GM19025 (cell line): ENCODE measurements around the gene PEX5.
A peak's percentile ranks its signal among the peaks of the same experiment; 100 is the strongest.
"Not testable (repeated sequence)": the region's sequence is repeated elsewhere in the genome, so short reads cannot be mapped to it uniquely, and the experiment has no call there.

Source experiments
- ATAC-seq: cut with Tn5 transposase; IDR thresholded peaks from one replicate; pipeline ENCODE4 v1.9.1; 2021; ENCODE audit warnings: mild to moderate bottlenecking, low read depth, moderate library complexity; ENCODE audit not compliant: unreplicated experiment

The PEX5 gene

GRCh38 chr12:7158781-7159609, 30.5 kb upstream of the PEX5 start:
- ATAC-seq, result no peak

DNA sequence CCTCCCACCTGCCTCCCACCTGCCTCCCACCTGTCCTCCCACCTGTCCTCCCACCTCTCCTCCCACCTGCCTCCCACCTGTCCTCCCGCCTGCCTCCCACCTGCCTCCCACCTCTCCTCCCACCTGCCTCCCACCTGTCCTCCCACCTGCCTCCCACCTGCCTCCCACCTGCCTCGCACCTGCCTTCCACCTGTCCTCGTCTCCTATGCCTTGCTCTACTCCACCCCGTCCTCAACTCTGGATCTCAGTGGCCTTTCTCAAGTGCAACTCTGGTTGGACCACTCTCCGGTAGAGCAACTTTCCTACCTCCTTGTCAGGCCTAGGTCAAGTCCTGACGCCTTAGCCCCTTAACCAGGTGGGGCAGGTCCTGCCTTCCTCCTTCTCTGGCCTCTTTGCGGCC, 29.3 kb upstream of the PEX5 start:
- ATAC-seq, result no peak

- no peak for ATAC-seq
Measured at GRCh38 chr12:7161327-7161726, 28.2 kb upstream of the PEX5 start.

GRCh38 chr12:7161811-7162210, 27.7 kb upstream of the PEX5 start:
- no peak for ATAC-seq

DNA sequence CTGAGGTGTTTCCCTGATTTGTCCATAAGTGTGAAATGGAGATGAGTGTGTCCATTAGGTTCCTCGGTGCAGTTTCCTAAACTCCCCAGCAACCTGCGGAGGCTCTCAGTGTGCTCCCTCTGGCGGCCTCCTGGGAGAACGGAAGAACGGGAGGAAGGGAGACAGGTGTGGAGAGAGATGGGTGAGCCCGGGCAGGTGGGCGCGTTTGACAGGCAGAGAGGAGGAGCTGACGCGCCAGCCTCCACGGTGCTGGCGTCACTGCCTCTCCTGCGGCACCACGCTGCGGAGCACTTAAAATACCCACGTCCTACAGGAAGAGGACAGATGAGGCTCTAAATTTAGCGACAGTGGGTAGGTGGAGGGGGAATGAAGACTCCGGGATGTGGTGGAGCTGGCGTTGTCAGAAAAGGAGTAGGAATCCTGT, 26.8 kb upstream of the PEX5 start:
- no peak for ATAC-seq

DNA sequence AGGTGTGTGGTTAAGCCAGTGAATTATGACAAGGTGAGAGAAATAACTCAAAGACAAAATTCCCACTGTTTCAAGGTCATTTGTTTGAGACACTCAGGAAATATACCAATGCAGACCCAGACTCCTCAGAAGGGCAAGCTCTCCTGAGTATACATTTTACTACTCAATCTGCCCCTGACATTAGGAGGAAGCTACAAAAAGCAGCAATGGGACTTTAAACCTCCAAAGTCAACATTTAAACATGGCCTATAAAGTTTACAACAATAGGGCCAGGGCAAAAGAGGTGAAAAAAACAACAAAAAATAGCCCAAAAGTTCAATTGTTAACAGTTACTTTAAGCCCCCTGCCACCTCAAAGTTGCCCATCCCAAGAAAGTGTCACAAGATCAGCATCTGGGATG, 19.5 kb upstream of the PEX5 start:
- ATAC-seq, result no peak

DNA sequence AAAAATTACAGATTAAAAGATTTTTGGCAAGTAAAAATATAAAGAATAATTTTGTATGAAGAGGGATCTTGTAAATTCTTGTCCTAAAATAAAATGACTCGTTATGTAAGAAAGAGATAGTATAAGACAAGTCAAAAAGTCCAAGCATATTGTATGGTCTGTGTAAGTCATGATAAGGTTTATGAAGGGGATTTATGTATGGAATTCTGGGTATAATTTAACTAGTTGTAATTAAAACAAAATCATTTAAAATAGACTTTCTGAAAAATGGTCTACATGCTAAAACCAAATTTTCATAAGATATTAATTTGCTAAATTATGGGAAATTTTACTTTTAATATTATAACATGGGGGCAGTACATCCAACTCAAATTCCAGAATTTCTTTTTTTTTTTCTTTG, 17.6 kb upstream of the PEX5 start:
- no peak for ATAC-seq

- ATAC-seq, result no peak
Measured at GRCh38 chr12:7175493-7175892, 14.0 kb upstream of the PEX5 start.

- ATAC-seq, result no peak
Measured at GRCh38 chr12:7176595-7176994, 12.9 kb upstream of the PEX5 start.

- no peak for ATAC-seq
Measured at GRCh38 chr12:7178481-7178880, 11.0 kb upstream of the PEX5 start.

DNA sequence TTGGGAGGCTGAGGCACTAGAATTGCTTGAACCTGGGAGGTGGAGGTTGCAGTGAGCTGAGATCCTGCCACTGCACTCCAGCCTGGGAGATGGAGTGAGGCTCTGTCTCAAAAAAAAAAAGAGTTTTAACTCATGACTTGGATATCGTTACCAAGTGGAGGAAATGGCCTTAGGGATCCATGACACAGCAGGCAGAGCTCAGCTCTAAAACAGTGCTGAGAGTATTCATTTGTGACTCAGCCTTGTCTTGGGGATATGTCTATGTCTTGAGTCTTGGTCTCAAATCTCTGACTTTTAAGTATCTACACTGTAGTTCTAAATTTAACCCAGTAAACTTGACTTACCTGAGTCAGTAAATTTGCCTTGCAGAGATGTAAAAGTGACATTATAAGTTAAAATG, 8.8 kb upstream of the PEX5 start:
- no peak for ATAC-seq

- ATAC-seq, result not testable (repeated sequence)
Measured at GRCh38 chr12:7186058-7186457, 3.4 kb upstream of the PEX5 start.

DNA sequence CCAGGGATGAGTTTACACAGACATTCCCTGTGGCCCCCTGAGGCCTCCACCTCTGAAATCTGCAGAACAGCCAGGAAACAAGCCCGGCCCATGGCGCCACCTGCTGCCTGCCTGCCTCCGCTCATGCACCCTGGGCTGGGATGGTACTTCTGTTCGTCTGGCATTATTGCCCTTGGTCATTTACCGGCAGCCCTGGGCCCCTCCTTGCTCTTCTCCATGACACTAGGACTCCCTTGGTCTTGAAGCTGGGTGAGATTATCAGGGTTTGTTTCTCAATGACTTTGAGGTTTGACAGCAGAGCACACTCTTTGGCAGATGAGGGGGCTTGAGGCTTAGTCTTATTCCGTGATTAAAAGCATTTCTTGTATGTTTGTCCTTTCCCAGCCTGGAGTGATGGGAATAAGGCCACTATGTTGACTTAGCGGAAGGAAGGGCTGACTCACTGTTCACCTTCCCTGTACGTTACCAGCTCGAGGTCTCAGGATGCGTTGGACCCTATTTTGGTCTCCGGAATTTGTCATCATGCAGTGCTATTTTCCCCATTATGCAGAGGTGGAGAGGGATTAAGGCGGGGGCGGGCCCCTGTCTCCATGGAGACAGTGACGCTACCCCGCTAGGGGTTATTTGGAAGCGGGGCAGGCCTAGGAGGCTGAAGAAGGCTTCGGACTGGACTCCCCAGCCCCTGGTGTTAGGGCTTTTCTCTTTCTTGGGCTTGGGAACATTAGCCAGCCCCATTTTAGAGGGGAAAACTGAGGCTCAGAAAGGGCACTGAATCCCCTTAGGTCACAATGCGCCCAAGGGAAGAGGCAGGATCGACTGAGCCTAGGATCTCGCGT, 706 bp upstream of the PEX5 start:
- ATAC-seq, result peak; percentile 21

GRCh38 chr12:7190268-7191055, 976 bp downstream of the PEX5 start:
- no peak for ATAC-seq

GRCh38 chr12:7193674-7194073, 4.2 kb downstream of the PEX5 start:
- no peak for ATAC-seq

DNA sequence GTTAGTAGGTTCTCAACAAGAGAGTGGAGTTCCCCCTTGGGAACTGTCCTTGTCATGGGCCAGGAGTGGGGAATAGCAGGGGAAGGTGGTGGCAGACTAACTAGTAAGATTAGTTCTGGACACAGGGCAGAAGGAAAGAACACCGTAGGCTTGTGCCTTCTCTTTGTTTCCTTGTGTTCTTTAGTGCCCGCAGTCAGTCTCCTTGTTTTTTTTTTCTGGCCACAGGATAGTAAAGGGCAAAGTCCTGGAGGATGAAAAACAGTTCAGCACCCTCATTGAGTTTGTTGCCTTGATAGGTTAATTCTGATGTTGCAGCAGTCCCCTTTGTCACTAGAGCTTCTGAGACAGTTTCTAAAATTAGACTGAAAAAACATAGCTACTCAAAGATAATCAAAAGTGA, 8.4 kb downstream of the PEX5 start:
- ATAC-seq, result no peak

- no peak for ATAC-seq
Measured at GRCh38 chr12:7203109-7203508, 13.6 kb downstream of the PEX5 start.

GRCh38 chr12:7205091-7205490, 15.6 kb downstream of the PEX5 start:
- no peak for ATAC-seq

- no peak for ATAC-seq
Measured at GRCh38 chr12:7206691-7207090, 17.2 kb downstream of the PEX5 start.

DNA sequence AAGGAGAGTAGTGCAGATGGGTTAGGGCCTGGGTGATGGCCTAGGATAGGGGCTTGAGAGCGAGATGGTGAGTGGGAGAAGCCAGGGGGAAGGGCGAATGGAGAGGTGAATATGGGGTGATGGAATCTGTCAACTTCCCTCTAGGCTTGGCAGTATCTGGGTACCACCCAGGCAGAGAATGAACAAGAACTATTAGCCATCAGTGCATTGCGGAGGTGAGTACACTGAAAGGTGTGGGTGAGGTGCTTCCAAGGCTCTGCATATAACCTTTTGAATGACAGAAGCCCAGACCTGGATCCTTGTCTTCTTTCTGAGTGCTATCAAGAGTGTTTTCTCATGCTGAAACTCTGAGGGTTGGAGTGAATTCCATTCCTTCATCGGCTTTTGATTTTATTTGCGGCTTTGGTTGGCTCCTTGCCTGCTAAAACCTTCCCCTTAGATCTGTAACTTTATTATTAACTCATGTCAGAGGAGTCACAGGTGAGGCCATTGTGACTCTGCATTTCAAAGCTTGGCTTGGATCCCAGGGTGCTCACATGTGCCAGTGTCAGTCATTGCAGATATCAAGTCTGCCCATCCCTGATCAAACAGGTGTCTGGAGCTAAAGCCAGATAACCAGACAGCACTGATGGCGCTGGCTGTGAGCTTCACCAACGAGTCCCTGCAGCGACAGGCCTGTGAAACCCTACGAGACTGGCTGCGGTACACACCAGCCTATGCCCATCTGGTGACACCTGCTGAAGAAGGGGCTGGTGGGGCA, 18.6 kb downstream of the PEX5 start:
- no peak for ATAC-seq
